MCF 10A (cell line): Measurements from ENCODE around the gene TRPV6. TPM values are rescaled to one million over a fixed set of nuclear protein-coding genes. Genes with fewer than 3 reads are reported as not detected.

ENCODE experiments used
- BruUV-seq: library from RNA; stranded (reverse); fragments of 400-500 nt; replicated peaks from 2 replicates; lab custom pipeline; 2021; lab: Mats Ljungman, UMichigan
- CTCF ChIA-PET: fragments of 300-600 bp; sonication (Branson Sonifier 250); formaldehyde crosslinking; extraction: SDS; loops from one replicate; lab custom pipeline; 2021; ENCODE audit warnings: antibody characterized with exemption, inconsistent platforms; lab: Yijun Ruan, JAX
- POLR2A ChIA-PET: fragments of 300-600, 350-650 bp; sonication (Branson Sonifier 250); formaldehyde crosslinking; extraction: SDS; loops from one replicate; lab custom pipeline; 2020; ENCODE audit warnings: antibody characterized with exemption, inconsistent platforms; lab: Yijun Ruan, JAX
- DNase-seq: peaks from one replicate; pipeline ENCODE4 v3.0.0-alpha.2; 2018; ENCODE audit not compliant: unreplicated experiment
- H3K27ac Mint-ChIP-seq: one replicate; pipeline ENCODE4 v1.8.0; 2022; ENCODE audit warnings: mild to moderate bottlenecking, low read depth, mixed read lengths; ENCODE audit not compliant: unreplicated experiment
- H3K27me3 Mint-ChIP-seq: one replicate; pipeline ENCODE4 v1.8.0; 2022; ENCODE audit warnings: mixed read lengths; ENCODE audit not compliant: insufficient read depth, unreplicated experiment
- H3K36me3 Mint-ChIP-seq: one replicate; pipeline ENCODE4 v1.8.0; 2022; ENCODE audit warnings: mild to moderate bottlenecking, moderate library complexity, mixed read lengths; ENCODE audit not compliant: insufficient read depth, unreplicated experiment
- H3K4me1 Mint-ChIP-seq: one replicate; pipeline ENCODE4 v1.8.0; 2022; ENCODE audit warnings: mixed read lengths; ENCODE audit not compliant: insufficient read depth, unreplicated experiment
- H3K4me3 Mint-ChIP-seq: one replicate; pipeline ENCODE4 v1.8.0; 2022; ENCODE audit warnings: mild to moderate bottlenecking, moderate library complexity, mixed read lengths; ENCODE audit not compliant: unreplicated experiment
- H3K9me3 Mint-ChIP-seq: one replicate; pipeline ENCODE4 v1.8.0; 2022; ENCODE audit warnings: mixed read lengths; ENCODE audit not compliant: unreplicated experiment
- intact Hi-C: fragments of 100-400 bp; cut with micrococcal nuclease; formaldehyde crosslinking; loops from 2 replicates; pipeline ENCODE4 v1.14.1; 2022
- total RNA-seq: library from RNA; stranded (reverse); gene quantifications from 2 replicates; pipeline ENCODE4 v1.2.3, GENCODE V29; 2022
- TF ChIP-seq, protein P1 (sequence below): fragments of 200-600 bp; IDR thresholded peaks from one replicate; pipeline ENCODE4 v1.8.0; 2022; ENCODE audit warnings: antibody characterized with exemption, mild to moderate bottlenecking; ENCODE audit not compliant: unreplicated experiment

The TRPV6 gene
- total RNA-seq, 1 experiment from 2014 or later: 0.30 TPM

GRCh38 chr7:142881586-142882337 lies 3.8 kb downstream of the TRPV6 start:
- Mint-ChIP-seq H3K27ac (no peak overlapping the region), H3K27me3 (peaks cover 61% of the 10 kb centered on the region), H3K9me3 (no peaks in the 10 kb centered on the region), H3K4me3 (no peak overlapping the region), H3K4me1 (no peaks in the 10 kb centered on the region), H3K36me3 (no peaks in the 10 kb centered on the region)
- DNase-seq: no peak
- ChIA-PET CTCF (interaction anchor here (0.5 to 8.9 kb wide), 38 partner anchors 10 to 454 kb away, joined by 3 to 127 read pairs (median 4); partner anchors contain the start of genes EPHB6 and PIP), POLR2A (no interaction called here)
- TF ChIP-seq, protein P1, sequence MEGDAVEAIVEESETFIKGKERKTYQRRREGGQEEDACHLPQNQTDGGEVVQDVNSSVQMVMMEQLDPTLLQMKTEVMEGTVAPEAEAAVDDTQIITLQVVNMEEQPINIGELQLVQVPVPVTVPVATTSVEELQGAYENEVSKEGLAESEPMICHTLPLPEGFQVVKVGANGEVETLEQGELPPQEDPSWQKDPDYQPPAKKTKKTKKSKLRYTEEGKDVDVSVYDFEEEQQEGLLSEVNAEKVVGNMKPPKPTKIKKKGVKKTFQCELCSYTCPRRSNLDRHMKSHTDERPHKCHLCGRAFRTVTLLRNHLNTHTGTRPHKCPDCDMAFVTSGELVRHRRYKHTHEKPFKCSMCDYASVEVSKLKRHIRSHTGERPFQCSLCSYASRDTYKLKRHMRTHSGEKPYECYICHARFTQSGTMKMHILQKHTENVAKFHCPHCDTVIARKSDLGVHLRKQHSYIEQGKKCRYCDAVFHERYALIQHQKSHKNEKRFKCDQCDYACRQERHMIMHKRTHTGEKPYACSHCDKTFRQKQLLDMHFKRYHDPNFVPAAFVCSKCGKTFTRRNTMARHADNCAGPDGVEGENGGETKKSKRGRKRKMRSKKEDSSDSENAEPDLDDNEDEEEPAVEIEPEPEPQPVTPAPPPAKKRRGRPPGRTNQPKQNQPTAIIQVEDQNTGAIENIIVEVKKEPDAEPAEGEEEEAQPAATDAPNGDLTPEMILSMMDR: no peak
- intact Hi-C loops: loop anchor here (10.0 kb wide), 2 partner anchors 123 to 333 kb away; no protein-coding TSS in a partner anchor
- BruUV-seq: no TSS peak

DNA sequence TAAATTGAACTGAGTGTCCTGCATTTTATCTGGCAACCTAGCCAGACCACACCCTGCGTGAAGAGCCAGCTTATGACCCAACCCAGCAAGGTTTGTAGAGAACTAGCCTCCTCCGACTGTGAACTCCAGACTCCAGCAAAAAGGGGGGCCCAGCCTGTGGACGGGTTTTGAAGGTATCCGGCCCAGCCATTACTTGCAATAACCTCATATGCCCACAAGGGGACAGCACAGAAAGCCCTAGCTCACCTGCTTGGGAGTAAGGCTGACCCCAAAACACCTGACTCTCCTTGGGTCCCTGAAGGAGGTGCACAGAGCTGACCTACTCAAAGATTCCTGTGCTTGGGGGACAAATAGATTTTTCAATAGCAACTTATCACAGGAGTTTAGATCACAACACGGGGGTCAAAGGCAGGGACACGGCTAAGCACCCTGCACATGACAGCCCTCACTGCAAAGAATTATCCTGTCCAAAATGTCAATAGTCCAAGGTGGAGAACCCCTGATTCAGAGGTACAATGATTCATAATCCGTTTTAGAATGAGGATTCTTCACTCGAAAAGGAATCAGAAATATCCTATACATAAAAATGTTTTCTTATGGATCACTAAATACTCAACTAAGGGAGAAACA lies 4.6 kb downstream of the TRPV6 start:
- BruUV-seq: no TSS peak
- no peak overlapping the region for H3K27ac Mint-ChIP-seq
- no peak overlapping the region for H3K4me3 Mint-ChIP-seq
- ChIA-PET POLR2A (interaction anchor here (1.0 kb wide), 1 partner anchor 121 kb away, joined by 3 read pairs; no protein-coding TSS in a partner anchor), CTCF (interaction anchor here (0.5 to 8.9 kb wide), 45 partner anchors 10 to 1323 kb away, joined by 3 to 127 read pairs (median 4); partner anchors contain the start of genes EPHB6 and PIP)
- DNase-seq: peak; percentile 61
- no peaks in the 10 kb centered on the region for H3K9me3 Mint-ChIP-seq
- no peaks in the 10 kb centered on the region for H3K36me3 Mint-ChIP-seq
- peaks cover 68% of the 10 kb centered on the region for H3K27me3 Mint-ChIP-seq
- TF ChIP-seq, protein P1: peak; percentile 84
- intact Hi-C loops: loop anchor here (10.0 kb wide), 2 partner anchors 124 to 334 kb away; no protein-coding TSS in a partner anchor
- H3K4me1 Mint-ChIP-seq: no peaks in the 10 kb centered on the region

- no peaks in the 10 kb centered on the region for H3K36me3 Mint-ChIP-seq
- peaks cover 75% of the 10 kb centered on the region for H3K27me3 Mint-ChIP-seq
- POLR2A ChIA-PET: no interaction called here
- H3K27ac Mint-ChIP-seq: no peak overlapping the region
- CTCF ChIA-PET: interaction anchor here (0.7 to 8.9 kb wide), 15 partner anchors 8 to 983 kb away, joined by 3 to 127 read pairs (median 7); no protein-coding TSS in a partner anchor
- no peak for DNase-seq
- TF ChIP-seq, protein P1: no peak
- no peak overlapping the region for H3K4me3 Mint-ChIP-seq
- intact Hi-C loops: no loop called here
- H3K4me1 Mint-ChIP-seq: no peaks in the 10 kb centered on the region
- BruUV-seq: no TSS peak
- no peaks in the 10 kb centered on the region for H3K9me3 Mint-ChIP-seq
Observed at GRCh38 chr7:142879060-142879459, 6.5 kb downstream of the TRPV6 start.

GRCh38 chr7:142878315-142878714 lies 7.2 kb downstream of the TRPV6 start:
- Mint-ChIP-seq H3K36me3 (no peaks in the 10 kb centered on the region), H3K27me3 (peaks cover 72% of the 10 kb centered on the region), H3K9me3 (no peaks in the 10 kb centered on the region), H3K27ac (no peak overlapping the region), H3K4me3 (no peak overlapping the region), H3K4me1 (no peaks in the 10 kb centered on the region)
- ChIA-PET CTCF (interaction anchor here (0.8 to 8.9 kb wide), 5 partner anchors 10 to 125 kb away, joined by 3 to 127 read pairs (median 7); no protein-coding TSS in a partner anchor), POLR2A (no interaction called here)
- TF ChIP-seq, protein P1: no peak
- intact Hi-C loops: no loop called here
- no TSS peak for BruUV-seq
- DNase-seq: no peak
